ENCODE measurements around the gene CEND1. TPM values are rescaled to one million over a fixed set of nuclear protein-coding genes. Genes with fewer than 3 reads are reported as not detected.

CEND1 gene
- total and polyA plus RNA-seq, 2 of the 13 experiments (the other 11 are each of a cell fraction or from before 2014, with no cell fraction given) = not detected

- TF ChIP-seq HNRNPUL1 (IDR thresholded peaks at IDR 0.05; ENCODE audit: low read depth, low read length) (no peak), STAT6 (CRISPR knock-in tag; IDR thresholded peaks at IDR 0.05; ENCODE audit: borderline replicate concordance) (no peak), SATB2 (CRISPR knock-in tag; IDR thresholded peaks at IDR 0.05) (no peak), ZNF629 (CRISPR knock-in tag; conservative IDR thresholded peaks at IDR 0.05) (0 out of 2 replicates have a peak, but pooled peaks have one; percentile 16), KMT2B (CRISPR knock-in tag; IDR thresholded peaks at IDR 0.05) (no peak), ZNF687 (CRISPR knock-in tag; IDR thresholded peaks at IDR 0.05) (peak; percentile 68), ARNTL (CRISPR knock-in tag; IDR thresholded peaks at IDR 0.05) (peak; percentile 58; the same call in 1 of the 2 replicates), ZNF431 (CRISPR knock-in tag; IDR thresholded peaks at IDR 0.05; ENCODE audit: borderline replicate concordance, low read depth) (0 out of 2 replicates have a peak, but pooled peaks have one; percentile 67), NFYB (CRISPR knock-in tag; IDR thresholded peaks at IDR 0.05) (no peak), NAIF1 (CRISPR knock-in tag; IDR thresholded peaks at IDR 0.05; ENCODE audit: borderline replicate concordance) (no peak), AKAP8 (CRISPR knock-in tag; IDR thresholded peaks at IDR 0.05) (no peak), ZNF33A (CRISPR knock-in tag; IDR thresholded peaks at IDR 0.05; ENCODE audit: borderline replicate concordance) (no peak), GZF1 (CRISPR knock-in tag; IDR thresholded peaks at IDR 0.05) (no peak), EZH2 (conservative IDR thresholded peaks at IDR 0.05; ENCODE audit: low read depth, low read length) (no peak), ZHX1 (CRISPR knock-in tag; IDR thresholded peaks at IDR 0.05; ENCODE audit: low read depth) (no peak), ATF7-NPFF (CRISPR knock-in tag; IDR thresholded peaks at IDR 0.05; ENCODE audit: low read depth) (peak; percentile 42), ZNF703 (CRISPR knock-in tag; IDR thresholded peaks at IDR 0.05; ENCODE audit: borderline replicate concordance) (no peak)
Observed at GRCh38 chr11:777288-778255, 12.3 kb downstream of the CEND1 start, which contains the start of gene GATD1 (continued).

All from HepG2 (cell line).